HCT116 (cell line): Measurements from ENCODE around the gene RNF146.

Experiments
- CBX3 ChIP-seq: IDR thresholded peaks from 2 replicates; pipeline ENCODE4 v1.6.1; 2012; ENCODE audit warnings: low read depth
- CTCF ChIP-seq, 3 experiments: fragments of 200-600 bp in 1 of 3; sonication (generic) in 1 of 3; IDR thresholded peaks in 2 of 3; conservative IDR thresholded peaks in 1 of 3; 2 replicates each; pipeline ENCODE4 v1.5.1; 2012 to 2017; ENCODE audit warnings: low read depth in 2 of 3, low read length in 2 of 3, antibody characterized with exemption in 1 of 3, borderline replicate concordance in 1 of 3, control low read depth in 1 of 3, mild to moderate bottlenecking in 1 of 3, mixed read lengths in 1 of 3, mixed run types in 1 of 3, moderate library complexity in 1 of 3; ENCODE audit not compliant: insufficient read depth in 1 of 3
- ELF1 ChIP-seq: IDR thresholded peaks from 2 replicates; pipeline ENCODE4 v1.6.1; 2012; ENCODE audit warnings: low read depth, borderline replicate concordance
- EZH2phosphoT487 ChIP-seq: fragments of 200-600 bp; IDR thresholded peaks from 2 replicates; pipeline ENCODE4 v1.6.1; 2018; ENCODE audit warnings: antibody characterized with exemption, borderline replicate concordance
- JUND ChIP-seq: IDR thresholded peaks from 2 replicates; pipeline ENCODE4 v1.6.1; 2012
- POLR2A ChIP-seq: IDR thresholded peaks from 2 replicates; pipeline ENCODE4 v1.7.0; 2011; ENCODE audit warnings: borderline replicate concordance; ENCODE audit not compliant: insufficient read depth, insufficient read length; ENCODE audit errors: extremely low read depth
- POLR2AphosphoS5 ChIP-seq: IDR thresholded peaks from 2 replicates; pipeline ENCODE4 v1.6.1; 2011; ENCODE audit warnings: mild to moderate bottlenecking, low read depth, low read length, moderate library complexity
- RAD21 ChIP-seq: IDR thresholded peaks from 2 replicates; pipeline ENCODE4 v1.6.1; 2012; ENCODE audit warnings: low read depth, mild to moderate bottlenecking
- SP1 ChIP-seq: IDR thresholded peaks from 2 replicates; pipeline ENCODE4 v1.6.1; 2012; ENCODE audit warnings: low read depth
- SRF ChIP-seq: IDR thresholded peaks from 2 replicates; pipeline ENCODE4 v1.6.1; 2012; ENCODE audit warnings: low read depth
- YY1 ChIP-seq: IDR thresholded peaks from 2 replicates; pipeline ENCODE4 v1.6.1; 2011; ENCODE audit warnings: low read length, low read depth, moderate library complexity, mild to moderate bottlenecking; ENCODE audit not compliant: insufficient replicate concordance; ENCODE audit errors: extremely low read depth
- ZFX ChIP-seq: fragments of 450-650 bp; IDR thresholded peaks from 2 replicates; pipeline ENCODE4 v1.6.1; 2017
- ZNF274 ChIP-seq: fragments of 200-500 bp; sonication (Bioruptor generic); IDR thresholded peaks from 2 replicates; pipeline ENCODE4 v1.6.1; 2014; ENCODE audit warnings: mild to moderate bottlenecking, low read depth, low read length, inconsistent platforms
- TF ChIP-seq, protein P1 (sequence below): IDR thresholded peaks from 2 replicates; pipeline ENCODE4 v1.6.1; 2012

- TF ChIP-seq POLR2A (no peak), YY1 (no peak), CTCF (IDR thresholded peaks at IDR 0.05 in 2 of 3, conservative IDR thresholded peaks at IDR 0.05 in 1 of 3; ENCODE audit: borderline replicate concordance in 1 of 3, insufficient read depth in 1 of 3, low read depth in 2 of 3, low read length in 2 of 3) (no peak), JUND (no peak), ELF1 (no peak), POLR2AphosphoS5 (no peak), EZH2phosphoT487 (no peak), RAD21 (no peak), ZFX (no peak), CBX3 (no peak), SP1 (no peak), SRF (no peak), ZNF274 (no peak)
- TF ChIP-seq, protein P1, sequence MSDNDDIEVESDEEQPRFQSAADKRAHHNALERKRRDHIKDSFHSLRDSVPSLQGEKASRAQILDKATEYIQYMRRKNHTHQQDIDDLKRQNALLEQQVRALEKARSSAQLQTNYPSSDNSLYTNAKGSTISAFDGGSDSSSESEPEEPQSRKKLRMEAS = no peak
These were observed 44.2 kb upstream of the RNF146 start for GRCh38 chr6:127222418-127222817.
